GM19238 (cell line): Measurements from ENCODE around the gene COX6B1.
A peak's percentile ranks its signal among the peaks of the same experiment; 100 is the strongest.
"Not testable (repeated sequence)": the region's sequence is repeated elsewhere in the genome, so short reads cannot be mapped to it uniquely, and the experiment has no call there.

ENCODE experiments used
- DNase-seq: peaks from one replicate; pipeline ENCODE4 v3.0.0; 2011; ENCODE audit warnings: low spot score; ENCODE audit not compliant: insufficient read length

Gene COX6B1

GRCh38 chr19:35648017-35648961 is at the start of gene COX6B1:
Gene COX6B1 (plus strand): TSS chr19:35648323. CDS start chr19:35651244, 2,921 bp downstream.
- DNase-seq, result peak; percentile 97

- DNase-seq, result no peak
These were observed 46.2 kb upstream of the COX6B1 start for GRCh38 chr19:35601971-35602370.

GRCh38 chr19:35604436-35604835 is 43.7 kb upstream of the COX6B1 start:
- not testable (repeated sequence) for DNase-seq

- DNase-seq, result not testable (repeated sequence)
These were observed 41.0 kb upstream of the COX6B1 start for GRCh38 chr19:35607170-35607569.

- no peak for DNase-seq
These were observed 40.5 kb upstream of the COX6B1 start for GRCh38 chr19:35607661-35608060.

- DNase-seq, result no peak
These were observed 39.9 kb upstream of the COX6B1 start for GRCh38 chr19:35608251-35608650.

- DNase-seq, result no peak
These were observed 38.2 kb upstream of the COX6B1 start for GRCh38 chr19:35609851-35610353.

- DNase-seq, result no peak
These were observed 35.9 kb upstream of the COX6B1 start for GRCh38 chr19:35612224-35612558.

- DNase-seq, result peak; percentile 88
These were observed 35.4 kb upstream of the COX6B1 start, which contains the start of gene HAUS5 for GRCh38 chr19:35612559-35613321. Gene HAUS5 (plus strand): TSS chr19:35612735. CDS start chr19:35612795, 60 bp downstream.

- DNase-seq, result no peak
These were observed 34.5 kb upstream of the COX6B1 start for GRCh38 chr19:35613574-35613973.

GRCh38 chr19:35615036-35615435 is 33.1 kb upstream of the COX6B1 start:
- DNase-seq, result no peak

GRCh38 chr19:35618857-35619256 is 29.3 kb upstream of the COX6B1 start:
- no peak for DNase-seq

GRCh38 chr19:35619290-35619923 is 28.7 kb upstream of the COX6B1 start:
- DNase-seq, result no peak

GRCh38 chr19:35620001-35620400 is 28.1 kb upstream of the COX6B1 start:
- DNase-seq, result no peak

- no peak for DNase-seq
These were observed 26.4 kb upstream of the COX6B1 start for GRCh38 chr19:35621708-35622107.

- DNase-seq, result no peak
These were observed 25.4 kb upstream of the COX6B1 start for GRCh38 chr19:35622750-35623149.

GRCh38 chr19:35623327-35624010 is 24.7 kb upstream of the COX6B1 start:
- DNase-seq, result no peak

- no peak for DNase-seq
These were observed 19.9 kb upstream of the COX6B1 start for GRCh38 chr19:35628264-35628564.

GRCh38 chr19:35628565-35629331 is 19.4 kb upstream of the COX6B1 start, which contains the start of gene RBM42:
Gene RBM42 (plus strand): TSS chr19:35629036. CDS start chr19:35629154, 118 bp downstream.
- peak; percentile 99 for DNase-seq

GRCh38 chr19:35629332-35629633 is 18.8 kb upstream of the COX6B1 start:
- DNase-seq, result no peak
